Esophagus squamous epithelium (tissue), 4 donors: ENCODE results near the gene GRIP1.

Experiments used
- POLR2A ChIP-seq, 4 donors: fragments of 450-650 bp; IDR thresholded peaks; one replicate each; pipeline ENCODE4 v1.6.1; 2017; ENCODE audit warnings: antibody characterized with exemption in 4 of 4, mild to moderate bottlenecking in 4 of 4, moderate library complexity in 3 of 4
- TF ChIP-seq, protein P1 (sequence below), 6 experiments: fragments of 450-650 bp in 4 of 6; fragments of 200-600 bp in 2 of 6; sonication (generic) in 2 of 6; IDR thresholded peaks; one replicate each; pipeline ENCODE4 v1.5.1; 2016 to 2019; ENCODE audit warnings: antibody characterized with exemption in 6 of 6, mild to moderate bottlenecking in 4 of 6, moderate library complexity in 4 of 6

DNA sequence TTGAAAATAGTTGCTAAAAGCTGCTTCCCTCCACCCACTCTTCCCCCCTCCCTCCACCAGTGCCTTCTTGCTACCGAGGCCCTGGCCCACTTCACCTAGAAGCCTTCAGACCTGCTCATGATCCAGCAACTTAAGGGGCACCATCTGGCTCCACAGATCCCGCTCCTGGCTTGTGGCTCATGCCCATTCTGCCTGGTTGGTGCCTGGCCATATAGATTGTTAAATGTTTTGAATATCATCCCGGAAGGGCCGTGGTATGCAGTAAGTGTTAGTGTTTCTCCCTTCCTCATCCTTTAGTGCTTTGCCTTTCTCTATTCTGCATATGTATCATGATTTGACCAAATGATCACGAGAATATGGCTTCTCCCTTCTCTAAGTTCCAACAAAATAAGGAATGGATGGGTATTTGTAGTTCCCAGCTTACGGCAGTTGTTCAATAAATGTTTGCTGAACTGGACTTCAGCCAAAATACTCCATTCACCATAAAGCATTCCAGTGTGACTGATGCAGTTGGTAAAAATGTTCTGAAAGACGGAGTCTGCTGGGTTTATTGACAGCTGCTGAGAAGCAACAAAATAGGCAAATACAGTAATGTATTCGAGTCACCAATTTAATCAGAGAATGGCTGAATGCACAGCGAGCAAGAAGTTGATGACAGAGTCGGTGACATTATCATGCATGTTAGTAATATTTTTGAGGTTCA is 30.7 kb downstream of the GRIP1 start:
- TF ChIP-seq, protein P1, sequence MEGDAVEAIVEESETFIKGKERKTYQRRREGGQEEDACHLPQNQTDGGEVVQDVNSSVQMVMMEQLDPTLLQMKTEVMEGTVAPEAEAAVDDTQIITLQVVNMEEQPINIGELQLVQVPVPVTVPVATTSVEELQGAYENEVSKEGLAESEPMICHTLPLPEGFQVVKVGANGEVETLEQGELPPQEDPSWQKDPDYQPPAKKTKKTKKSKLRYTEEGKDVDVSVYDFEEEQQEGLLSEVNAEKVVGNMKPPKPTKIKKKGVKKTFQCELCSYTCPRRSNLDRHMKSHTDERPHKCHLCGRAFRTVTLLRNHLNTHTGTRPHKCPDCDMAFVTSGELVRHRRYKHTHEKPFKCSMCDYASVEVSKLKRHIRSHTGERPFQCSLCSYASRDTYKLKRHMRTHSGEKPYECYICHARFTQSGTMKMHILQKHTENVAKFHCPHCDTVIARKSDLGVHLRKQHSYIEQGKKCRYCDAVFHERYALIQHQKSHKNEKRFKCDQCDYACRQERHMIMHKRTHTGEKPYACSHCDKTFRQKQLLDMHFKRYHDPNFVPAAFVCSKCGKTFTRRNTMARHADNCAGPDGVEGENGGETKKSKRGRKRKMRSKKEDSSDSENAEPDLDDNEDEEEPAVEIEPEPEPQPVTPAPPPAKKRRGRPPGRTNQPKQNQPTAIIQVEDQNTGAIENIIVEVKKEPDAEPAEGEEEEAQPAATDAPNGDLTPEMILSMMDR (IDR thresholded peaks at IDR 0.05), result no peak
- TF ChIP-seq POLR2A (IDR thresholded peaks at IDR 0.05), result no peak
